Left cardiac atrium (tissue), 4 donors: ENCODE results near the gene MYH6. TPM values are rescaled to one million over a fixed set of nuclear protein-coding genes. Genes with fewer than 3 reads are reported as not detected.
"Not testable (repeated sequence)": the region's sequence is repeated elsewhere in the genome, so short reads cannot be mapped to it uniquely, and the experiment has no call there.

ENCODE experiments used
- ATAC-seq, 2 donors: fragments of 200-7000 bp; cut with Tn5 transposase; one replicate each; pipeline ENCODE4 v1.9.1; 2020; ENCODE audit warnings: mild to moderate bottlenecking in 2 of 2, moderate library complexity in 2 of 2
- DNase-seq: peaks from one replicate; pipeline ENCODE4 v3.0.0-alpha.2; 2020
- intact Hi-C, 2 donors: fragments of 100-400 bp; cut with DNase I; formaldehyde crosslinking; loops; one replicate each; pipeline versions ENCODE4 v1.14.1 to v1.15.1; 2022 to 2023
- total RNA-seq, 2 donors: library from RNA; stranded (reverse); fragmentation: NEBNext Ultra II Directional; extraction: Animal tissue kit (Norgen Biotek cat#: 25700); gene quantifications; one replicate each; pipeline ENCODE4 v1.2.1, GENCODE V29; 2021
- donor health status: DM: no; HTN: yes; CAD: no.
- donor health status: DM: no; HTN: yes; CAD: no; lungs with severe emphysema.
- donor health status: DM: yes; HTN: yes; CAD: no.
- donor health status: Dilated cardiomyopathy.

MYH6 gene
- total RNA-seq, 2 donors from 2014 or later: 10,415 to 11,820 TPM

GRCh38 chr14:23404331-23404900 lies 3.7 kb downstream of the MYH6 start:
- intact Hi-C loops: no loop called here
- DNase-seq: no peak
- ATAC-seq: no peak

- DNase-seq (no peak), ATAC-seq (no peak)
- intact Hi-C loops: no loop called here
Measured at GRCh38 chr14:23403908-23404307, 4.2 kb downstream of the MYH6 start.

- intact Hi-C loops: no loop called here
- DNase-seq (no peak), ATAC-seq (no peak)
Measured at GRCh38 chr14:23403139-23403438, 5.0 kb downstream of the MYH6 start.

GRCh38 chr14:23402296-23403138 lies 5.6 kb downstream of the MYH6 start:
- ATAC-seq (no peak), DNase-seq (no peak)
- intact Hi-C loops: no loop called here

GRCh38 chr14:23401291-23401690 lies 6.8 kb downstream of the MYH6 start:
- ATAC-seq (peak in 1 of 2 donors; percentile 1), DNase-seq (no peak)
- intact Hi-C loops: no loop called here

GRCh38 chr14:23400496-23401149 lies 7.5 kb downstream of the MYH6 start:
- DNase-seq, intact Hi-C loops: not testable (repeated sequence)
- ATAC-seq: peak; percentile 2 to 6

- no peak for ATAC-seq
- no peak for DNase-seq
- intact Hi-C loops: no loop called here
Measured at GRCh38 chr14:23399591-23399990, 8.5 kb downstream of the MYH6 start.

GRCh38 chr14:23399136-23399535 lies 8.9 kb downstream of the MYH6 start:
- intact Hi-C loops: no loop called here
- no peak for DNase-seq
- ATAC-seq: peak in 1 of 2 donors; percentile 0

GRCh38 chr14:23398348-23398747 lies 9.7 kb downstream of the MYH6 start:
- intact Hi-C loops: no loop called here
- no peak for ATAC-seq

GRCh38 chr14:23396781-23397407 lies 11.2 kb downstream of the MYH6 start:
- intact Hi-C loops: no loop called here

More at GRCh38 chr14:23398348-23398747, 9.7 kb downstream of the MYH6 start:
- no peak for DNase-seq

GRCh38 chr14:23396126-23396525 lies 11.9 kb downstream of the MYH6 start:
- DNase-seq: no peak
- ATAC-seq: no peak
- intact Hi-C loops: no loop called here

More at GRCh38 chr14:23396781-23397407, 11.2 kb downstream of the MYH6 start:
- DNase-seq: no peak
- ATAC-seq: peak in 1 of 2 donors; percentile 0

- ATAC-seq: no peak
- intact Hi-C loops: no loop called here
- no peak for DNase-seq
Measured at GRCh38 chr14:23392613-23393012, 15.5 kb downstream of the MYH6 start.

GRCh38 chr14:23389871-23390270 lies 18.2 kb downstream of the MYH6 start:
- ATAC-seq, intact Hi-C loops, DNase-seq: not testable (repeated sequence)

- no peak for DNase-seq
Measured at GRCh38 chr14:23389396-23389795, 18.7 kb downstream of the MYH6 start.

GRCh38 chr14:23388996-23389395 lies 19.1 kb downstream of the MYH6 start:
- intact Hi-C loops: no loop called here
- DNase-seq (no peak), ATAC-seq (peak in 1 of 2 donors; percentile 0)

More at GRCh38 chr14:23389396-23389795, 18.7 kb downstream of the MYH6 start:
- ATAC-seq: no peak
- intact Hi-C loops: no loop called here

- peak in 1 of 2 donors; percentile 0 for ATAC-seq
- no peak for DNase-seq
- intact Hi-C loops: no loop called here
Measured at GRCh38 chr14:23387916-23388882, 19.9 kb downstream of the MYH6 start.

- DNase-seq (no peak), ATAC-seq (no peak)
- intact Hi-C loops: no loop called here
Measured at GRCh38 chr14:23386999-23387398, 21.1 kb downstream of the MYH6 start.

GRCh38 chr14:23386266-23386657 lies 21.8 kb downstream of the MYH6 start:
- DNase-seq, intact Hi-C loops, ATAC-seq: not testable (repeated sequence)
